Gastrocnemius medialis (tissue), 4 donors: ENCODE results near the gene TLE4. TPM values are rescaled to one million over a fixed set of nuclear protein-coding genes. Genes with fewer than 3 reads are reported as not detected.

Experiments
- ATAC-seq, 2 donors: fragments of 150-250 bp; one replicate each; pipeline ENCODE4 v1.9.1; 2016
- DNase-seq, 2 donors: peaks; one replicate each; pipeline ENCODE4 v3.0.0-alpha.2; 2019
- H3K27ac ChIP-seq, 4 donors: fragments of 200-600 bp; sonication (generic); 1 replicate in 1 of 4; 2 replicates in 3 of 4; pipeline ENCODE4 v1.5.1; 2016 to 2018; ENCODE audit warnings: mild to moderate bottlenecking in 2 of 4, moderate library complexity in 1 of 4
- H3K27me3 ChIP-seq, 3 donors: fragments of 200-600 bp; sonication (generic) in 2 of 3; 1 replicate in 1 of 3; 2 replicates in 2 of 3; pipeline versions ENCODE4 v1.5.1 to v1.6.0; 2016 to 2019; ENCODE audit warnings: mild to moderate bottlenecking in 1 of 3, moderate library complexity in 1 of 3
- H3K36me3 ChIP-seq, 2 donors: fragments of 200-600 bp; sonication (generic) in 1 of 2; one replicate each; pipeline ENCODE4 v1.5.1; 2017 to 2018
- H3K4me1 ChIP-seq, 2 donors: fragments of 200-600 bp; sonication (generic) in 1 of 2; one replicate each; pipeline ENCODE4 v1.5.1; 2016 to 2017; ENCODE audit warnings: mild to moderate bottlenecking in 2 of 2
- H3K4me3 ChIP-seq, 4 donors: fragments of 200-600 bp; sonication (generic) in 3 of 4; 1 replicate in 1 of 4; 2 replicates in 3 of 4; pipeline ENCODE4 v1.5.1; 2016 to 2019; ENCODE audit warnings: mild to moderate bottlenecking in 2 of 4
- H3K9me3 ChIP-seq, 3 donors: fragments of 200-600 bp; sonication (generic) in 2 of 3; 1 replicate in 1 of 3; 2 replicates in 2 of 3; pipeline ENCODE4 v1.5.1; 2016 to 2019
- POLR2A ChIP-seq, 2 donors: fragments of 450-650 bp; IDR thresholded peaks; one replicate each; pipeline ENCODE4 v1.6.1; 2017; ENCODE audit warnings: antibody characterized with exemption in 2 of 2, mild to moderate bottlenecking in 2 of 2, moderate library complexity in 2 of 2
- in situ Hi-C, 4 donors: fragments of 200-750 bp; cut with MboI; loops; one replicate each; pipeline versions ENCODE4 v1.15.0 to v1.8.0; 2017; ENCODE audit warnings: low sequenced_read_pairs in 4 of 4
- intact Hi-C: fragments of 100-400 bp; cut with DNase I; formaldehyde crosslinking; loops from one replicate; pipeline ENCODE4 v1.15.1; 2023; ENCODE audit warnings: low total_unique reads
- total RNA-seq, 4 donors: library from RNA; depleted of rRNA; stranded (reverse); fragments of >200 nt; gene quantifications; one replicate each; pipeline versions ENCODE4 v1.1.0 to v1.2.3, GENCODE V29; 2016
- TF ChIP-seq, protein P1 (sequence below), 5 experiments: fragments of 450-650 bp in 3 of 5; fragments of 200-600 bp in 2 of 5; sonication (generic) in 2 of 5; IDR thresholded peaks in 4 of 5; conservative IDR thresholded peaks in 1 of 5; 1 replicate in 4 of 5; 2 replicates in 1 of 5; pipeline ENCODE4 v1.5.1; 2016 to 2019; ENCODE audit warnings: antibody characterized with exemption in 5 of 5, mild to moderate bottlenecking in 3 of 5, moderate library complexity in 3 of 5

Gene TLE4
- total RNA-seq, 4 donors from 2014 or later = 30.1 to 64.6 (median 43.4) TPM

DNA sequence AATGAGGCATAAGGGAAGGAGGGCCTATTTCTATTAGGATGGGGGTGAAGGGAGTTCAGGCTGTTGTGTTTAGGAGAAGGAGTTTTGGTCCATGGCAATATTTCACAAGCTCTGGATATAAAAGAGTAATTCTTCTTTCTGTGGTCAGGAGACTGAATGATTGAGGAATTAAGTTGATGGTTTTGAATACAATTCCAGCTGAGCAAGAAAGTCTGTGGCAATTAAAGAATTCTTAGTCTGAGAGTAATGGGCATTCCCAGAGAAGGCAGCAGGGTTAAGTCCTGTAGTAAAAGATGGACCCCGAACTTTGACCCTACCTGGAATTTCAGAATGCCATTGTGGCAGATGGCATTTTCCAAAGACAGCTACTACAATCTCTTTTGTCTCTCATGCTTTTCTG is 202.6 kb downstream of the TLE4 start:
- DNase-seq (no peak), ATAC-seq (no peak)
- H3K4me1 ChIP-seq = no peaks in the 10 kb centered on the region
- in situ Hi-C loops = loop anchor here in 1 of 4 donors (25.0 kb wide), 1 partner anchor 112 kb away; no protein-coding TSS in a partner anchor
- H3K27ac ChIP-seq = no peak overlapping the region
- H3K27me3 ChIP-seq = no peaks in the 10 kb centered on the region
- no peak for TF ChIP-seq POLR2A (IDR thresholded peaks at IDR 0.05)
- TF ChIP-seq, protein P1, sequence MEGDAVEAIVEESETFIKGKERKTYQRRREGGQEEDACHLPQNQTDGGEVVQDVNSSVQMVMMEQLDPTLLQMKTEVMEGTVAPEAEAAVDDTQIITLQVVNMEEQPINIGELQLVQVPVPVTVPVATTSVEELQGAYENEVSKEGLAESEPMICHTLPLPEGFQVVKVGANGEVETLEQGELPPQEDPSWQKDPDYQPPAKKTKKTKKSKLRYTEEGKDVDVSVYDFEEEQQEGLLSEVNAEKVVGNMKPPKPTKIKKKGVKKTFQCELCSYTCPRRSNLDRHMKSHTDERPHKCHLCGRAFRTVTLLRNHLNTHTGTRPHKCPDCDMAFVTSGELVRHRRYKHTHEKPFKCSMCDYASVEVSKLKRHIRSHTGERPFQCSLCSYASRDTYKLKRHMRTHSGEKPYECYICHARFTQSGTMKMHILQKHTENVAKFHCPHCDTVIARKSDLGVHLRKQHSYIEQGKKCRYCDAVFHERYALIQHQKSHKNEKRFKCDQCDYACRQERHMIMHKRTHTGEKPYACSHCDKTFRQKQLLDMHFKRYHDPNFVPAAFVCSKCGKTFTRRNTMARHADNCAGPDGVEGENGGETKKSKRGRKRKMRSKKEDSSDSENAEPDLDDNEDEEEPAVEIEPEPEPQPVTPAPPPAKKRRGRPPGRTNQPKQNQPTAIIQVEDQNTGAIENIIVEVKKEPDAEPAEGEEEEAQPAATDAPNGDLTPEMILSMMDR (IDR thresholded peaks at IDR 0.05 in 4 of 5, conservative IDR thresholded peaks at IDR 0.05 in 1 of 5) = no peak
- no peak overlapping the region for H3K4me3 ChIP-seq
- intact Hi-C loops = no loop called here
- H3K36me3 ChIP-seq = no peaks in the 10 kb centered on the region
- no peaks in the 10 kb centered on the region for H3K9me3 ChIP-seq
